ENCODE measurements around the gene WASHC4.

Gene WASHC4

DNA sequence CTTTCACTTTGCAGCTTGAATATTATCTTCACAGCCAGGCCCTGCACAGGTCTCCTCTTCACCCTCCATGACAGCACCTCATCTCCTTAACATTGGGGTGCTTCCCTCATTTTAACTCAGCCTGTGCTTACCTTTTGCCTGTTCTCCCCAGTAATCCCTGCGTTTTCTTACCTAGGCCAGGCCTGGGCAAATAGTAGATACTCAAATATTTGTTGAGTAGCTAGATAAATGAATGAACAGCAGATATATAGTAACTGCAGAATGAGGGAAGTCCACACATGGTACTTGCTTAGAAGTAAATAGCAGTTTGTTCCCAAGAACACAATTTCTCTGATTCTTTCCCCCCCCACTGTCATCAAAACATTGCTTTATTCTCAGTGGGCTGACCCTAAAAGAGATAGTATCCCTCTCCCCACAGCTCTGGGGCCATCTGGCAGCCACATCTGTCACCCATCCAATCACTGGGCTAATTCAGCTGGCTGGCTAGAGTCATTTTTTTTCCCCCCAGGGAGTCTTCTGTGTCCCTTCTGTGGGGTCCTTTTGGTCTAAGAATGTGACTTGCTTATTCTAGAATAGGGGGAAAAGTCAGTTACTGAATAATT, 85.2 kb downstream of the WASHC4 start:
- Mint-ChIP-seq H3K27ac (peak overlapping the region; percentile 37), H3K4me3 (no peak overlapping the region), H3K9me3 (no peaks in the 10 kb centered on the region), H3K4me1 (ENCODE audit: low read depth) (peaks cover 11% of the 10 kb centered on the region), H3K27me3 (no peaks in the 10 kb centered on the region), H3K36me3 (ENCODE audit: low read depth) (peaks cover 100% of the 10 kb centered on the region)
- intact Hi-C loops (cut with micrococcal nuclease), result no loop called here

DNA sequence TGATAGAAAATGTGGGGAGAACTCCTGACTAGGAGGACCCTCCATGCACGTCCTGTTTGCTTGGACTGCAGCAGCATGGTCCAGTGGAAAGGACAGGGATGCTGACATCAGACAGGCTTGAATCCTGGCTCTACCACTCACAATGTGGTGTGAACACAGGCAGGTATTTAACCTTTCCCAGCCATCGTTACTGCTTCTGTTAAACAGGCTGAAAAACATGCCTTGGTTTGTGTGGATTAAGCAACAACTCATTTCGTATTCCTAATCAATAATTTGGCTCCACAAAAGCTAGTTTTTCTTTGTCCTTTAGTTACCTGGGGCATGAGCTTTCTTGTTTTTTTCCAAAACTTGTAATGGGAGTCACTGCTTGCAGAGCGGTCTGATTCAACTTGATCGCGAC, 87.4 kb downstream of the WASHC4 start:
- no peaks in the 10 kb centered on the region for H3K27me3 Mint-ChIP-seq
- H3K4me3 Mint-ChIP-seq, result no peak overlapping the region
- H3K9me3 Mint-ChIP-seq, result no peaks in the 10 kb centered on the region
- H3K36me3 Mint-ChIP-seq (ENCODE audit: low read depth), result peaks cover 100% of the 10 kb centered on the region
- intact Hi-C loops (cut with micrococcal nuclease), result no loop called here
- no peak overlapping the region for H3K27ac Mint-ChIP-seq
- peaks cover 11% of the 10 kb centered on the region for H3K4me1 Mint-ChIP-seq (ENCODE audit: low read depth)

DNA sequence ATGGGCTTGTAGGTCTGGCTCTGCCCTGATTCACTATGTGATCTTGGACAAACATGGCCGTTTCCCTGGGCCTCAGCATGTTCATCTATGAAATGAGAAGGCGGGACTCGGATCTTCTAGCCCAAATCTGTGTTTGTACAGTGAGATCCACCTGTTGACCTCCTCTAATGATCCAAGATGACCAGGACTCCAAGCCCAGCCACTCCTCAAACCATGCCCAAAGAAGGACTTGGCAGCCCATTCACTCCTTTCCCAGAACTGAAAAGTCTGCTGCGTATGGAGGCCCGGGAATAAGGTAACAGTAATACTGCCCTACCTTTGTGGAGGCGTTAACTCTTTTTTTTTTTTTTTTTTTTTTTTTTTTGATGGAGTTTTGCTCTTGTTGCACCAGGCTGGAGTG, 88.6 kb downstream of the WASHC4 start:
- intact Hi-C loops (cut with micrococcal nuclease), result no loop called here
- H3K36me3 Mint-ChIP-seq (ENCODE audit: low read depth), result peaks cover 100% of the 10 kb centered on the region
- no peak overlapping the region for H3K27ac Mint-ChIP-seq
- H3K4me1 Mint-ChIP-seq (ENCODE audit: low read depth), result peaks cover 11% of the 10 kb centered on the region
- no peak overlapping the region for H3K4me3 Mint-ChIP-seq
- no peaks in the 10 kb centered on the region for H3K9me3 Mint-ChIP-seq
- no peaks in the 10 kb centered on the region for H3K27me3 Mint-ChIP-seq

DNA sequence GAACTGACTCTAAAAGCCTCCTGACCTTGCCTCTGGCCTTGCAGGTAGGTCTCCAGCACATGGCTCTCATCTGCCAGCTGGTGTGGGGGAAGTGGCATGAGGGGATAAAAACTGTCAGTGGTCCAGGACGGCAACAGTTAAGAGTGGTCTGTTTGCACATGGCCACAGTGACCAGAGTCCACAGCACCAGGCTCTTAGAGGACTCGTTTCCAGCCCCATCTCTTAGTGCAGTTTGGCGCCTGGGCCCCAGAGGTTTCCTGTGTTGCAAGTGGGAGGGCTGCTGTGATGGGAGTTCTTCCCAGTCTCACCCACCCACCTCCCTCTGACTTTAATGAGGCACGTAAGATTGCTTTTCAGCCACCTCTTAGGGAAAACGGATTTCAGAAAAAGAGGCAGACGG, 91.4 kb downstream of the WASHC4 start:
- Mint-ChIP-seq H3K27ac (no peak overlapping the region), H3K4me1 (ENCODE audit: low read depth) (no peaks in the 10 kb centered on the region), H3K9me3 (no peaks in the 10 kb centered on the region), H3K27me3 (no peaks in the 10 kb centered on the region), H3K4me3 (no peak overlapping the region), H3K36me3 (ENCODE audit: low read depth) (peaks cover 100% of the 10 kb centered on the region)
- intact Hi-C loops (cut with micrococcal nuclease), result no loop called here

DNA sequence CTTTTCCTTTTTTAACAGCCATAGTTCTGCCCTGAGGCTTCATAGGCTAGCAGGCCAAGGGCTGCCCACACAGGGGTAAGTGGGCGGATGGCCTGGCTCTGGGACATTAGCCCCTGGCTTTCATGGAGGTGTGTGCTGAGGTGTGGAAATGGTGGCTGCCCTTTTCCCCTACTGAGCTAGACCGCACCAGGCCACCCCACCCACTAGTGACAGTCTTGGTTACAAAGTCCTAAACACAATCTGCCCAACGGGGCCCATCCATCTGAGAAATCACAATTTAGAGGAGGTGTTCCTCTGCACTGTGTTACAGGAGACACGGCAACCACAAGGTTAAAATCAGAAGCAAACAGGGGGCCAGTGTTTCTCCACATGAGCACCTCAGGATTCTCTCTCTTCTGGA, 92.9 kb downstream of the WASHC4 start:
- Mint-ChIP-seq H3K36me3 (ENCODE audit: low read depth) (peaks cover 100% of the 10 kb centered on the region), H3K27me3 (no peaks in the 10 kb centered on the region), H3K4me1 (ENCODE audit: low read depth) (no peaks in the 10 kb centered on the region)

DNA sequence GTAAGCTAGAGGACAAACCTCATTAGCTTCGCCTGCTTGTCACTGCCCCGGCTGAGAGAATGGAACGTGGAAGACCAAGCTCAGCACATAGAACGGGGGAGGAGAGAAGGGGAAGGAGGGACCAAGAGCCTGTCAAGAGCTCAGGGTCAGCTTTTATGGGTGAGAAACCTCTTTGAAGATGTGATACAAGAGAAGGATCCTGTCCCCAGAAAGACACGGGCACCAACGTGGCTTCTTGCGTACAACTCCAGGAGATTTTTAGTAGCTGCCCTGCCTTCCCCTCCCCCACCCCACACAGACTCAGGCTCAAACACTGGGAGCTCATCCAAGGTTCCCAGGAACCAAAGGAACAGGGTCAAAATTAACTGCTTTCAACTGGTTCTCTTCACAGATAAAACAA, 93.8 kb downstream of the WASHC4 start:
- intact Hi-C loops (cut with micrococcal nuclease), result no loop called here
- H3K27me3 Mint-ChIP-seq, result no peaks in the 10 kb centered on the region
- H3K4me3 Mint-ChIP-seq, result no peak overlapping the region
- H3K9me3 Mint-ChIP-seq, result no peaks in the 10 kb centered on the region
- peaks cover 100% of the 10 kb centered on the region for H3K36me3 Mint-ChIP-seq (ENCODE audit: low read depth)
- no peak overlapping the region for H3K27ac Mint-ChIP-seq
- H3K4me1 Mint-ChIP-seq (ENCODE audit: low read depth), result no peaks in the 10 kb centered on the region

More for the DNA sequence above, 92.9 kb downstream of the WASHC4 start:
- intact Hi-C loops (cut with micrococcal nuclease), result no loop called here
- H3K9me3 Mint-ChIP-seq, result no peaks in the 10 kb centered on the region
- no peak overlapping the region for H3K4me3 Mint-ChIP-seq
- no peak overlapping the region for H3K27ac Mint-ChIP-seq

DNA sequence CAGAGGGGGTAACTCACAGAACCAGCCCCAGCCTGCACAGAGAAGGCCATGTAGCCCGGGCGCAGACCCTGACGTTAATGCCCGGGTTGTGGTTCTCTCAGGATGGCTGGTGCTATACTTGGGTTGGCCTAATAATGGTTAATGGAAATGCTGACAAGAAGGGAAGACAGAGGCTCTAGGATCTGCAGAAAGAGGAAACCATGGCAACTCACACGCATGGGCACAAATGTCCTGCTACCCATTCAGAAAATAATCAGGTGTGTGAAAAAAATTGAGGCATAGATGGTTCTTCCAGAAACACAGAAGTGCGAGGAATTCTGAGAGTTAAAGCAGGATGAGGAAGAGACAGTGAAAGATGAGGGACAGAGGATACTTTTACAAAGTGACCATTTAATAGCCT, 94.7 kb downstream of the WASHC4 start:
- Mint-ChIP-seq H3K36me3 (ENCODE audit: low read depth) (peaks cover 100% of the 10 kb centered on the region), H3K27me3 (no peaks in the 10 kb centered on the region), H3K4me1 (ENCODE audit: low read depth) (no peaks in the 10 kb centered on the region), H3K27ac (no peak overlapping the region), H3K9me3 (no peaks in the 10 kb centered on the region), H3K4me3 (no peak overlapping the region)
- intact Hi-C loops (cut with micrococcal nuclease), result no loop called here

DNA sequence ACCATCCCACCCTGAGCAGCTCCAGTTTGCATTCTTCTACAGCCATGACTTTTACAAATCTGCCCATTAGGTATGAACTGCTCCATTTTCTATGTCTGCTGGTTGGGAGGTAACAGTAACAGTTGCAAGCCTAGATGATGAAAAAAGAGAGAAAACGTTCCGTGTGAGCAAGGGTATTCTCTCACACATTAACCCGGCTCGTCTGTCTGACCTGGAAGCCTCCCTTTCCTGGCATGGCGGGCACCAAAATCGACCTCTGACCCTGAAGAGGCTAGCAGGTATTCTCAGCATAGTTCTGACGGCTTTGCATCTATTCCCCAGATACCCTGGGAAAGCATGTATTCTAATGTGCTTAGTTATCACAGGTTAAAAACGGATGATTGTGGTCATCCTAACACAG, 96.6 kb downstream of the WASHC4 start:
- peaks cover 100% of the 10 kb centered on the region for H3K36me3 Mint-ChIP-seq (ENCODE audit: low read depth)
- intact Hi-C loops (cut with micrococcal nuclease), result no loop called here

DNA sequence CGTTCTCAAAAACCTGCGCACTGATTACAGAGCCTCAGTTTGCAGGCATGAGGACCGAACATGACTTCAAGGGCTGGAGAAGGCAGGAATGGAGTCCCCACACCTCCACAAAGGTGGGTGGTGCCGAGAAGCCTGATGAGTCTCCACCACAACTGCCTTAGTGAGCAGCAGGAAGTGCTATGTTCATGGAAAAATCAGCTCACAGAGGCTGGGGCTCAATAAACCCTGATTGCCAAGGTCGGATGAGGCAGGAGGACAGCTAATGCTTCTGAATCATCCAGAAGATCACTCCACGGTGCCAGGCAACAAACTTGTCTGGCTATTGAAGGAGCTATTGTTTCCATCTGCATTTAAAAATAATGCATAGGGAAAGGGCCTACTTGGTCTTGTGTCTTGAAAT, 97.4 kb downstream of the WASHC4 start:
- H3K4me1 Mint-ChIP-seq (ENCODE audit: low read depth), result no peaks in the 10 kb centered on the region
- H3K36me3 Mint-ChIP-seq (ENCODE audit: low read depth), result peaks cover 100% of the 10 kb centered on the region
- H3K27me3 Mint-ChIP-seq, result no peaks in the 10 kb centered on the region
- intact Hi-C loops (cut with micrococcal nuclease), result no loop called here
- H3K4me3 Mint-ChIP-seq, result no peak overlapping the region
- no peaks in the 10 kb centered on the region for H3K9me3 Mint-ChIP-seq
- no peak overlapping the region for H3K27ac Mint-ChIP-seq

More for the DNA sequence above, 96.6 kb downstream of the WASHC4 start:
- Mint-ChIP-seq H3K4me3 (no peak overlapping the region), H3K27ac (no peak overlapping the region), H3K27me3 (no peaks in the 10 kb centered on the region), H3K9me3 (no peaks in the 10 kb centered on the region), H3K4me1 (ENCODE audit: low read depth) (no peaks in the 10 kb centered on the region)

DNA sequence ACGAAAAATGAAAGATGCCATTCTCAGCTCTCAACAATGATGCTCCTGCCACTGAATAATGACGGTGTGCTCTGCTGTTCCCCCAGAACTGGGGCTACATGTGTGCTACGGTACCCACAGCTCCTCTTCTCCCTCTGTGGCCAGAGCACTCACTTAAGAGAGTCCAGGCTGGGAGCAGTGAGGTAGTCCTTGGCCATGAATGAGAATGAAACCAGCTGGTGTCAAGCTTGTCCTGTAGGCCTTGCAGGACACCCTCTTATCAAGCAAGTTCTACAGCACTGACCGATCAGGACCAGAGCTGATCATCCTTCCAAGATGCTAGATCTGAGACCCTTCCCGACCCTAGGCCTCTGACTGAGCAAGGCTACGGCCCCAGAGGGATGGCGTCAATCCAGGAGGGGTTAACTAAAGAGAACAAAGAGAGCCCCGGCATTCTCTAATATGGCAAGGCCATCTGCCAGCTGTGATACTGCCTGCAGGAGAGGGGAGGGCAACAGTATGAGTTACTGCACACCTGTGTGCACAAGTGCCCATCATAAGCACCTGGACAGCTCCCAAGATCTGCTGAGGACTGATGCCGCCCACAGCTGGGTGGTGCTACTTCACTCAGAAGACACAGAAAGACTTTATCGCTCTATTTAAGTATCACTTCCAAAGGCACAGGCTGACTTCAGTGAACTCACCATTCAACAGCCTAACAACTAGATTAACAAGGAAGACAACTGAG, 98.0 kb downstream of the WASHC4 start:
- intact Hi-C loops (cut with micrococcal nuclease), result no loop called here
- Mint-ChIP-seq H3K4me3 (no peak overlapping the region), H3K9me3 (no peaks in the 10 kb centered on the region), H3K27me3 (no peaks in the 10 kb centered on the region), H3K27ac (no peak overlapping the region), H3K4me1 (ENCODE audit: low read depth) (no peaks in the 10 kb centered on the region), H3K36me3 (ENCODE audit: low read depth) (peaks cover 100% of the 10 kb centered on the region)

DNA sequence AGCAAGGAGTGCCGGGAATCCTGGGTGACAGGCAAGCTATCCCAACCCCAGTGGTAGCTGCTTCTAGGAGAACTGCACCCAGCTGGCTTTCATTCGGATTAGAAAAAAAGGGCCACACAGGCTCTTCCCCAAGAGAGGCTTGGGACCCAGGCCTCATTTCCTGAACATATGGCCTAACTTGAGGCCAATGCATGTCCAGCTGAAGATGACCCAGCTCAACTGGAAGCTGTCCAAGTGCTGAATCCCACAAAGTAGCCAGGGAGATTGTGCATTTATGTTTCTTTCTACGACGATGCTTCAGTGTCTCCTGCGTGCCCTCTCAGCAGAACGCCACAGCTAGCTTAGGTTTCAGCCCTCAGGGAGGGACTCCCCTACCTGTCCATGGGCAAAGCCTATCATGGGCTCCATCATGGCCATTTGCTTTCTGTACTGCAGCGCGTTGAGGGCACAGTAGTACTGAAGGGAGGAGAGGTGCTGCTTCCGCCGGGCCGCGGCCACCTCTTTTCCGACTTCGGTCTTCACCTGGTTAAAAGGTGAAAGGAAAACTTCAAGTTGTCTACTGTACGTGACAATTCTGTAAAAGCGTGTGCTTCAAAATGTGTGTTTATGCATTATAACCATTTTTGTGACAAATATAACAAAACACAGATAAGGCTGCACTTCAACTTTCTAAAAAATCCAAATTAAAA, 99.3 kb downstream of the WASHC4 start:
- Mint-ChIP-seq H3K36me3 (ENCODE audit: low read depth) (peaks cover 100% of the 10 kb centered on the region), H3K9me3 (no peaks in the 10 kb centered on the region), H3K4me3 (no peak overlapping the region), H3K27ac (no peak overlapping the region), H3K27me3 (no peaks in the 10 kb centered on the region), H3K4me1 (ENCODE audit: low read depth) (no peaks in the 10 kb centered on the region)
- intact Hi-C loops (cut with micrococcal nuclease), result no loop called here

DNA sequence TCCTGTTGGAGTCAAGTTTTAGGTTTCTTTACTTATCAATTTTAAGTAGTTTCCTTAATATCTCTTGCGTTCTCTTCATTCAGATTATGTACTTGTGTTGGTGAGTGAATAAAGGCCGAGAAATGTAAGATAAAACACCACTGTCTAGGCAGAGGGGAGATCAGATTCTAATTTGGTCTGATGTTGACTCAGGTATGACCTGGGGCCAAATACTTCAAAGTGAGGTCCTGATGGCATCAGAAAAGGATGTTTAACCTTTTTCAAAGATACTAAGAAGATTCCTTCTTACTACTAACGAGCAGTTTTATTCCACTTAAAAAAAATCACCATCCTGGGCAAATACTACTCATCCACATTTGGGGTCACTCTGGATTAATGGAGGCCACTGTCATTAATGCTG, 101.6 kb downstream of the WASHC4 start:
- no peak overlapping the region for H3K27ac Mint-ChIP-seq
- intact Hi-C loops (cut with micrococcal nuclease), result no loop called here
- H3K36me3 Mint-ChIP-seq (ENCODE audit: low read depth), result peaks cover 100% of the 10 kb centered on the region
- H3K27me3 Mint-ChIP-seq, result no peaks in the 10 kb centered on the region
- no peak overlapping the region for H3K4me3 Mint-ChIP-seq
- no peaks in the 10 kb centered on the region for H3K4me1 Mint-ChIP-seq (ENCODE audit: low read depth)
- H3K9me3 Mint-ChIP-seq, result no peaks in the 10 kb centered on the region

DNA sequence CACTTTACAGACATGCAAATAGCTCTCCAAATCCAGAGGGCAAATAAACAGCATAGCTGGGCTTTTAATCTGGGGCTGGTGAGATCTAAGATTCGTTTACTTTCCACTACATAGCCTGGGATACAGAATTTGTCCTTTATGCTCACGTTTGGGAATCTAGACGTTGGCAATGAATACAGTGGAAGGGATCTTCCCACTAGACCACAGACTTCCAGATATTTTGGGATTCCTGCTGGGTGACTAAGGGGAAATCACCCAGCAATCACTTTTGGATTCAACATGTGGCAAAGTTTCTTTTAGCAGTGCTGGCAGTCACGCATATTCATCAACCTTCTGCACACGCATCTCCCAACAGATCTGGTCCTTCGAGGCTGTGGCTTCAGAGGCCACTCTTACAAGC, 104.9 kb downstream of the WASHC4 start:
- Mint-ChIP-seq H3K4me3 (no peak overlapping the region), H3K4me1 (ENCODE audit: low read depth) (no peaks in the 10 kb centered on the region), H3K27ac (no peak overlapping the region), H3K27me3 (no peaks in the 10 kb centered on the region), H3K36me3 (ENCODE audit: low read depth) (peaks cover 100% of the 10 kb centered on the region), H3K9me3 (no peaks in the 10 kb centered on the region)
- intact Hi-C loops (cut with micrococcal nuclease), result no loop called here

DNA sequence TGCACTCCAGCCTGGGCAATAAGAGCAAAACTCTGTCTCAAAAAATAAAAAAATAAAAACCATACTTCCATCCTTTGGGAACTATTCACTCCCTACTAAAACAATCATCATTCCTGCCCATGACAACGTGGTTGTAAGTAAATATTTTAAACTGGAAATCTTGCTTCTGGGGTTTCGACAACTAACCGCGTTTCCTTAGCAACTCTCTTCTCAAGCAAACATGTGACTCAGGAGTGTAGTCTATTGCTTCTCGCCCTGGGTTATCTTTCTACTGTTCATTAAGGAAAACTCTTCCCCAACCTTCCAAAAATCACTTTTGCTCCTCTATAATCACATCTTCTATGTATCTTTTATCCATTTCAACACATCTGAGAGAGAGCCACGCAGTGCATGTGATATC, 106.6 kb downstream of the WASHC4 start:
- no peaks in the 10 kb centered on the region for H3K9me3 Mint-ChIP-seq
- H3K4me1 Mint-ChIP-seq (ENCODE audit: low read depth), result no peaks in the 10 kb centered on the region
- H3K27me3 Mint-ChIP-seq, result no peaks in the 10 kb centered on the region
- intact Hi-C loops (cut with micrococcal nuclease), result no loop called here
- H3K4me3 Mint-ChIP-seq, result no peak overlapping the region
- peaks cover 100% of the 10 kb centered on the region for H3K36me3 Mint-ChIP-seq (ENCODE audit: low read depth)
- no peak overlapping the region for H3K27ac Mint-ChIP-seq

Measured in dendritic cell treated with granulocyte-macrophage colony-stimulating factor and Interleukin-4, amounts not matched to agents 40 ng/mL and 50 ng/mL, for 4 days (primary cell).